Measurements from ENCODE around the gene NHLRC3. TPM values are rescaled to one million over a fixed set of nuclear protein-coding genes. Genes with fewer than 3 reads are reported as not detected.

The NHLRC3 gene
- total and polyA plus RNA-seq, 9 of the 15 experiments (the other 6 are each of a cell fraction or from before 2014, with no cell fraction given) = 5.5 to 15.3 (median 9.0) TPM

DNA sequence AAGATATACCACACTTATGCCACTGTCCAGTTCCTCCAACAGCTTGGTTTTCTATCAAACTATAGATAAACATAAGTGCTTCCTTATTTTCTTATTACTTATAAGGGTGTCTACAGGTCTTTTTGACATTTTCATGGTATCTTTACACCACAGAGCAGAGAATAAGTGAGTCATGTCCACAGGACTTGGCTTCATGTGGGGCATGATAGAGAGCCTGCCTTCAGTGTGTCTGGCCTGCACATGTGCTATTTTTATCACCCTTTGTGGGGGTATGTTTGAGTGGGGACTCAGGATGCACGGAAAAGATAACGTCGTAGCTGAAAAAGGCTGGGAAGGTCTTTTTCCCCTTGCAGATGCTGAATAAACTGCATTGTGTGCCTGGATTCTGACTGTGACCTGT lies 39.5 kb upstream of the NHLRC3 start (continued):
- TF ChIP-seq SOX6 (IDR thresholded peaks at IDR 0.05) (peak; percentile 75), NFRKB (IDR thresholded peaks at IDR 0.05; ENCODE audit: low read depth) (no peak), NCOR1 (IDR thresholded peaks at IDR 0.05) (peak; percentile 95), KLF1 (tag; IDR thresholded peaks at IDR 0.05) (no peak), CREM (IDR thresholded peaks at IDR 0.05; ENCODE audit: low read depth) (peak; percentile 48), HDAC1 (IDR thresholded peaks at IDR 0.05) (0 out of 4 replicates have a peak, but pooled peaks of 1 of the 2 experiments have one; percentile 44), CXXC5 (CRISPR knock-in tag; IDR thresholded peaks at IDR 0.05) (peak; percentile 14; the same call in 1 of the 2 replicates), ZKSCAN8 (CRISPR knock-in tag; IDR thresholded peaks at IDR 0.05) (peak; percentile 68; the same call in 1 of the 2 replicates), SAFB (IDR thresholded peaks at IDR 0.05; ENCODE audit: borderline replicate concordance, low read depth, low read length) (no peak), STAT5A (IDR thresholded peaks at IDR 0.05; ENCODE audit: borderline replicate concordance, low read length) (peak; percentile 89)
- TF ChIP-seq, protein P1, sequence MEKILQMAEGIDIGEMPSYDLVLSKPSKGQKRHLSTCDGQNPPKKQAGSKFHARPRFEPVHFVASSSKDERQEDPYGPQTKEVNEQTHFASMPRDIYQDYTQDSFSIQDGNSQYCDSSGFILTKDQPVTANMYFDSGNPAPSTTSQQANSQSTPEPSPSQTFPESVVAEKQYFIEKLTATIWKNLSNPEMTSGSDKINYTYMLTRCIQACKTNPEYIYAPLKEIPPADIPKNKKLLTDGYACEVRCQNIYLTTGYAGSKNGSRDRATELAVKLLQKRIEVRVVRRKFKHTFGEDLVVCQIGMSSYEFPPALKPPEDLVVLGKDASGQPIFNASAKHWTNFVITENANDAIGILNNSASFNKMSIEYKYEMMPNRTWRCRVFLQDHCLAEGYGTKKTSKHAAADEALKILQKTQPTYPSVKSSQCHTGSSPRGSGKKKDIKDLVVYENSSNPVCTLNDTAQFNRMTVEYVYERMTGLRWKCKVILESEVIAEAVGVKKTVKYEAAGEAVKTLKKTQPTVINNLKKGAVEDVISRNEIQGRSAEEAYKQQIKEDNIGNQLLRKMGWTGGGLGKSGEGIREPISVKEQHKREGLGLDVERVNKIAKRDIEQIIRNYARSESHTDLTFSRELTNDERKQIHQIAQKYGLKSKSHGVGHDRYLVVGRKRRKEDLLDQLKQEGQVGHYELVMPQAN (IDR thresholded peaks at IDR 0.05; ENCODE audit: borderline replicate concordance) = no peak
- TF ChIP-seq, protein P2, sequence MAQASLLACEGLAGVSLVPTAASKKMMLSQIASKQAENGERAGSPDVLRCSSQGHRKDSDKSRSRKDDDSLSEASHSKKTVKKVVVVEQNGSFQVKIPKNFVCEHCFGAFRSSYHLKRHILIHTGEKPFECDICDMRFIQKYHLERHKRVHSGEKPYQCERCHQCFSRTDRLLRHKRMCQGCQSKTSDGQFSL (CRISPR knock-in tag; IDR thresholded peaks at IDR 0.05) = no peak
- TF ChIP-seq, protein P2 (tag; IDR thresholded peaks at IDR 0.05) = no peak
- TF ChIP-seq, protein P3, sequence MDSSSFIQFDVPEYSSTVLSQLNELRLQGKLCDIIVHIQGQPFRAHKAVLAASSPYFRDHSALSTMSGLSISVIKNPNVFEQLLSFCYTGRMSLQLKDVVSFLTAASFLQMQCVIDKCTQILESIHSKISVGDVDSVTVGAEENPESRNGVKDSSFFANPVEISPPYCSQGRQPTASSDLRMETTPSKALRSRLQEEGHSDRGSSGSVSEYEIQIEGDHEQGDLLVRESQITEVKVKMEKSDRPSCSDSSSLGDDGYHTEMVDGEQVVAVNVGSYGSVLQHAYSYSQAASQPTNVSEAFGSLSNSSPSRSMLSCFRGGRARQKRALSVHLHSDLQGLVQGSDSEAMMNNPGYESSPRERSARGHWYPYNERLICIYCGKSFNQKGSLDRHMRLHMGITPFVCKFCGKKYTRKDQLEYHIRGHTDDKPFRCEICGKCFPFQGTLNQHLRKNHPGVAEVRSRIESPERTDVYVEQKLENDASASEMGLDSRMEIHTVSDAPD (CRISPR knock-in tag; IDR thresholded peaks at IDR 0.05) = no peak
- TF ChIP-seq, protein P4, sequence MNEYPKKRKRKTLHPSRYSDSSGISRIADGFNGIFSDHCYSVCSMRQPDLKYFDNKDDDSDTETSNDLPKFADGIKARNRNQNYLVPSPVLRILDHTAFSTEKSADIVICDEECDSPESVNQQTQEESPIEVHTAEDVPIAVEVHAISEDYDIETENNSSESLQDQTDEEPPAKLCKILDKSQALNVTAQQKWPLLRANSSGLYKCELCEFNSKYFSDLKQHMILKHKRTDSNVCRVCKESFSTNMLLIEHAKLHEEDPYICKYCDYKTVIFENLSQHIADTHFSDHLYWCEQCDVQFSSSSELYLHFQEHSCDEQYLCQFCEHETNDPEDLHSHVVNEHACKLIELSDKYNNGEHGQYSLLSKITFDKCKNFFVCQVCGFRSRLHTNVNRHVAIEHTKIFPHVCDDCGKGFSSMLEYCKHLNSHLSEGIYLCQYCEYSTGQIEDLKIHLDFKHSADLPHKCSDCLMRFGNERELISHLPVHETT (CRISPR knock-in tag; conservative IDR thresholded peaks at IDR 0.05 in 1 of 2, IDR thresholded peaks at IDR 0.05 in 1 of 2) = 0 out of 4 replicates have a peak, but pooled peaks of 1 of the 2 experiments have one; percentile 24
- TF ChIP-seq, protein P5, sequence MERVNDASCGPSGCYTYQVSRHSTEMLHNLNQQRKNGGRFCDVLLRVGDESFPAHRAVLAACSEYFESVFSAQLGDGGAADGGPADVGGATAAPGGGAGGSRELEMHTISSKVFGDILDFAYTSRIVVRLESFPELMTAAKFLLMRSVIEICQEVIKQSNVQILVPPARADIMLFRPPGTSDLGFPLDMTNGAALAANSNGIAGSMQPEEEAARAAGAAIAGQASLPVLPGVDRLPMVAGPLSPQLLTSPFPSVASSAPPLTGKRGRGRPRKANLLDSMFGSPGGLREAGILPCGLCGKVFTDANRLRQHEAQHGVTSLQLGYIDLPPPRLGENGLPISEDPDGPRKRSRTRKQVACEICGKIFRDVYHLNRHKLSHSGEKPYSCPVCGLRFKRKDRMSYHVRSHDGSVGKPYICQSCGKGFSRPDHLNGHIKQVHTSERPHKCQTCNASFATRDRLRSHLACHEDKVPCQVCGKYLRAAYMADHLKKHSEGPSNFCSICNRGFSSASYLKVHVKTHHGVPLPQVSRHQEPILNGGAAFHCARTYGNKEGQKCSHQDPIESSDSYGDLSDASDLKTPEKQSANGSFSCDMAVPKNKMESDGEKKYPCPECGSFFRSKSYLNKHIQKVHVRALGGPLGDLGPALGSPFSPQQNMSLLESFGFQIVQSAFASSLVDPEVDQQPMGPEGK (CRISPR knock-in tag; IDR thresholded peaks at IDR 0.05; ENCODE audit: borderline replicate concordance) = no peak
- TF ChIP-seq, protein P6, sequence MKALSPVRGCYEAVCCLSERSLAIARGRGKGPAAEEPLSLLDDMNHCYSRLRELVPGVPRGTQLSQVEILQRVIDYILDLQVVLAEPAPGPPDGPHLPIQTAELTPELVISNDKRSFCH (CRISPR knock-in tag; IDR thresholded peaks at IDR 0.05) = no peak
- TF ChIP-seq, protein P6 (tag; IDR thresholded peaks at IDR 0.05) = peak; percentile 73; the same call in 1 of the 2 replicates
